ENCODE results near the gene SPTBN1.

SPTBN1 gene

GRCh38 chr2:54423213-54423612, 32.9 kb upstream of the SPTBN1 start:
- no peak overlapping the region for H3K27ac ChIP-seq (ENCODE audit: low read depth, low read length)
- H3K4me1 ChIP-seq (ENCODE audit: control insufficient read depth, insufficient read depth, low read length) = no peaks in the 10 kb centered on the region

GRCh38 chr2:54424555-54425163, 31.5 kb upstream of the SPTBN1 start:
- H3K27ac ChIP-seq (ENCODE audit: low read depth, low read length) = no peak overlapping the region
- H3K36me3 ChIP-seq (ENCODE audit: control insufficient read depth, insufficient read depth, low read length) = no peaks in the 10 kb centered on the region
- no peak overlapping the region for H3K4me3 ChIP-seq (ENCODE audit: low read length)
- H3K4me1 ChIP-seq (ENCODE audit: control insufficient read depth, insufficient read depth, low read length) = peaks cover 6% of the 10 kb centered on the region
- no peak overlapping the region for H3K9ac ChIP-seq (ENCODE audit: low read length)
- H3K27me3 ChIP-seq (ENCODE audit: control insufficient read depth, insufficient read depth, low read length) = no peaks in the 10 kb centered on the region

More at GRCh38 chr2:54423213-54423612, 32.9 kb upstream of the SPTBN1 start:
- H3K4me3 ChIP-seq (ENCODE audit: low read length) = no peak overlapping the region
- no peaks in the 10 kb centered on the region for H3K36me3 ChIP-seq (ENCODE audit: control insufficient read depth, insufficient read depth, low read length)
- H3K27me3 ChIP-seq (ENCODE audit: control insufficient read depth, insufficient read depth, low read length) = no peaks in the 10 kb centered on the region
- no peak overlapping the region for H3K9ac ChIP-seq (ENCODE audit: low read length)

GRCh38 chr2:54428108-54428831, 27.9 kb upstream of the SPTBN1 start:
- Histone ChIP-seq H3K27ac (ENCODE audit: low read depth, low read length) (no peak overlapping the region), H3K9ac (ENCODE audit: low read length) (no peak overlapping the region), H3K27me3 (ENCODE audit: control insufficient read depth, insufficient read depth, low read length) (no peaks in the 10 kb centered on the region), H3K4me1 (ENCODE audit: control insufficient read depth, insufficient read depth, low read length) (peaks cover 6% of the 10 kb centered on the region), H3K36me3 (ENCODE audit: control insufficient read depth, insufficient read depth, low read length) (no peaks in the 10 kb centered on the region), H3K4me3 (ENCODE audit: low read length) (no peak overlapping the region)

GRCh38 chr2:54429054-54429453, 27.1 kb upstream of the SPTBN1 start:
- no peaks in the 10 kb centered on the region for H3K27me3 ChIP-seq (ENCODE audit: control insufficient read depth, insufficient read depth, low read length)
- no peak overlapping the region for H3K9ac ChIP-seq (ENCODE audit: low read length)
- H3K4me3 ChIP-seq (ENCODE audit: low read length) = no peak overlapping the region
- H3K36me3 ChIP-seq (ENCODE audit: control insufficient read depth, insufficient read depth, low read length) = no peaks in the 10 kb centered on the region
- peak overlapping the region; percentile 6 for H3K27ac ChIP-seq (ENCODE audit: low read depth, low read length)
- peaks cover 6% of the 10 kb centered on the region for H3K4me1 ChIP-seq (ENCODE audit: control insufficient read depth, insufficient read depth, low read length)

GRCh38 chr2:54429811-54430551, 26.1 kb upstream of the SPTBN1 start:
- Histone ChIP-seq H3K27ac (ENCODE audit: low read depth, low read length) (peak overlapping the region; percentile 51), H3K4me1 (ENCODE audit: control insufficient read depth, insufficient read depth, low read length) (peaks cover 6% of the 10 kb centered on the region), H3K36me3 (ENCODE audit: control insufficient read depth, insufficient read depth, low read length) (no peaks in the 10 kb centered on the region), H3K27me3 (ENCODE audit: control insufficient read depth, insufficient read depth, low read length) (no peaks in the 10 kb centered on the region), H3K9ac (ENCODE audit: low read length) (no peak overlapping the region), H3K4me3 (ENCODE audit: low read length) (no peak overlapping the region)

- Histone ChIP-seq H3K4me1 (ENCODE audit: control insufficient read depth, insufficient read depth, low read length) (peaks cover 6% of the 10 kb centered on the region), H3K27ac (ENCODE audit: low read depth, low read length) (peak overlapping the region; percentile 51), H3K9ac (ENCODE audit: low read length) (no peak overlapping the region), H3K4me3 (ENCODE audit: low read length) (no peak overlapping the region), H3K27me3 (ENCODE audit: control insufficient read depth, insufficient read depth, low read length) (no peaks in the 10 kb centered on the region), H3K36me3 (ENCODE audit: control insufficient read depth, insufficient read depth, low read length) (no peaks in the 10 kb centered on the region)
These were observed 25.5 kb upstream of the SPTBN1 start for GRCh38 chr2:54430649-54431048.

GRCh38 chr2:54432251-54433015, 23.7 kb upstream of the SPTBN1 start:
- H3K4me1 ChIP-seq (ENCODE audit: control insufficient read depth, insufficient read depth, low read length) = peaks cover 6% of the 10 kb centered on the region

GRCh38 chr2:54434229-54434628, 21.9 kb upstream of the SPTBN1 start:
- no peak overlapping the region for H3K4me3 ChIP-seq (ENCODE audit: low read length)
- no peaks in the 10 kb centered on the region for H3K27me3 ChIP-seq (ENCODE audit: control insufficient read depth, insufficient read depth, low read length)
- peaks cover 3% of the 10 kb centered on the region for H3K4me1 ChIP-seq (ENCODE audit: control insufficient read depth, insufficient read depth, low read length)
- H3K9ac ChIP-seq (ENCODE audit: low read length) = no peak overlapping the region
- H3K27ac ChIP-seq (ENCODE audit: low read depth, low read length) = no peak overlapping the region
- no peaks in the 10 kb centered on the region for H3K36me3 ChIP-seq (ENCODE audit: control insufficient read depth, insufficient read depth, low read length)

More at GRCh38 chr2:54432251-54433015, 23.7 kb upstream of the SPTBN1 start:
- Histone ChIP-seq H3K36me3 (ENCODE audit: control insufficient read depth, insufficient read depth, low read length) (no peaks in the 10 kb centered on the region), H3K27ac (ENCODE audit: low read depth, low read length) (no peak overlapping the region), H3K27me3 (ENCODE audit: control insufficient read depth, insufficient read depth, low read length) (no peaks in the 10 kb centered on the region), H3K9ac (ENCODE audit: low read length) (no peak overlapping the region), H3K4me3 (ENCODE audit: low read length) (no peak overlapping the region)

- H3K4me3 ChIP-seq (ENCODE audit: low read length) = no peak overlapping the region
- H3K4me1 ChIP-seq (ENCODE audit: control insufficient read depth, insufficient read depth, low read length) = no peaks in the 10 kb centered on the region
- H3K27ac ChIP-seq (ENCODE audit: low read depth, low read length) = no peak overlapping the region
- H3K36me3 ChIP-seq (ENCODE audit: control insufficient read depth, insufficient read depth, low read length) = no peaks in the 10 kb centered on the region
- no peaks in the 10 kb centered on the region for H3K27me3 ChIP-seq (ENCODE audit: control insufficient read depth, insufficient read depth, low read length)
- no peak overlapping the region for H3K9ac ChIP-seq (ENCODE audit: low read length)
These were observed 21.4 kb upstream of the SPTBN1 start for GRCh38 chr2:54434711-54435110.

GRCh38 chr2:54435325-54436226, 20.6 kb upstream of the SPTBN1 start:
- no peaks in the 10 kb centered on the region for H3K4me1 ChIP-seq (ENCODE audit: control insufficient read depth, insufficient read depth, low read length)
- no peaks in the 10 kb centered on the region for H3K27me3 ChIP-seq (ENCODE audit: control insufficient read depth, insufficient read depth, low read length)
- no peaks in the 10 kb centered on the region for H3K36me3 ChIP-seq (ENCODE audit: control insufficient read depth, insufficient read depth, low read length)
- H3K9ac ChIP-seq (ENCODE audit: low read length) = no peak overlapping the region
- no peak overlapping the region for H3K27ac ChIP-seq (ENCODE audit: low read depth, low read length)
- H3K4me3 ChIP-seq (ENCODE audit: low read length) = no peak overlapping the region

- Histone ChIP-seq H3K27ac (ENCODE audit: low read depth, low read length) (no peak overlapping the region), H3K4me1 (ENCODE audit: control insufficient read depth, insufficient read depth, low read length) (no peaks in the 10 kb centered on the region), H3K9ac (ENCODE audit: low read length) (no peak overlapping the region), H3K36me3 (ENCODE audit: control insufficient read depth, insufficient read depth, low read length) (no peaks in the 10 kb centered on the region), H3K4me3 (ENCODE audit: low read length) (no peak overlapping the region), H3K27me3 (ENCODE audit: control insufficient read depth, insufficient read depth, low read length) (no peaks in the 10 kb centered on the region)
These were observed 18.5 kb upstream of the SPTBN1 start for GRCh38 chr2:54437588-54437987.

Data from rectal smooth muscle tissue (tissue), 1 donor.